ENCODE measurements around the gene IPO9. TPM values are rescaled to one million over a fixed set of nuclear protein-coding genes. Genes with fewer than 3 reads are reported as not detected.
"Not testable (repeated sequence)": the region's sequence is repeated elsewhere in the genome, so short reads cannot be mapped to it uniquely, and the experiment has no call there.

The IPO9 gene
- total RNA-seq, 1 donor from 2014 or later: 9.3 TPM

- Histone ChIP-seq H3K27me3 (no peaks in the 10 kb centered on the region), H3K36me3 (no peaks in the 10 kb centered on the region), H3K9me3 (no peaks in the 10 kb centered on the region), H3K4me1 (peaks cover 3 to 41% of the 10 kb centered on the region in 2 donors), H3K4me3 (no peak overlapping the region), H3K27ac (no peak overlapping the region)
- intact Hi-C loops (cut with DNase I): loop anchor here (5.0 kb wide), 1 partner anchor 141 kb away; no protein-coding TSS in a partner anchor
- TF ChIP-seq, protein P1, sequence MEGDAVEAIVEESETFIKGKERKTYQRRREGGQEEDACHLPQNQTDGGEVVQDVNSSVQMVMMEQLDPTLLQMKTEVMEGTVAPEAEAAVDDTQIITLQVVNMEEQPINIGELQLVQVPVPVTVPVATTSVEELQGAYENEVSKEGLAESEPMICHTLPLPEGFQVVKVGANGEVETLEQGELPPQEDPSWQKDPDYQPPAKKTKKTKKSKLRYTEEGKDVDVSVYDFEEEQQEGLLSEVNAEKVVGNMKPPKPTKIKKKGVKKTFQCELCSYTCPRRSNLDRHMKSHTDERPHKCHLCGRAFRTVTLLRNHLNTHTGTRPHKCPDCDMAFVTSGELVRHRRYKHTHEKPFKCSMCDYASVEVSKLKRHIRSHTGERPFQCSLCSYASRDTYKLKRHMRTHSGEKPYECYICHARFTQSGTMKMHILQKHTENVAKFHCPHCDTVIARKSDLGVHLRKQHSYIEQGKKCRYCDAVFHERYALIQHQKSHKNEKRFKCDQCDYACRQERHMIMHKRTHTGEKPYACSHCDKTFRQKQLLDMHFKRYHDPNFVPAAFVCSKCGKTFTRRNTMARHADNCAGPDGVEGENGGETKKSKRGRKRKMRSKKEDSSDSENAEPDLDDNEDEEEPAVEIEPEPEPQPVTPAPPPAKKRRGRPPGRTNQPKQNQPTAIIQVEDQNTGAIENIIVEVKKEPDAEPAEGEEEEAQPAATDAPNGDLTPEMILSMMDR (IDR thresholded peaks at IDR 0.05): no peak
- no peak for DNase-seq (ENCODE audit: low spot score in 2 of 2)
Observed at GRCh38 chr1:201831371-201831770, 2.4 kb downstream of the IPO9 start.

DNA sequence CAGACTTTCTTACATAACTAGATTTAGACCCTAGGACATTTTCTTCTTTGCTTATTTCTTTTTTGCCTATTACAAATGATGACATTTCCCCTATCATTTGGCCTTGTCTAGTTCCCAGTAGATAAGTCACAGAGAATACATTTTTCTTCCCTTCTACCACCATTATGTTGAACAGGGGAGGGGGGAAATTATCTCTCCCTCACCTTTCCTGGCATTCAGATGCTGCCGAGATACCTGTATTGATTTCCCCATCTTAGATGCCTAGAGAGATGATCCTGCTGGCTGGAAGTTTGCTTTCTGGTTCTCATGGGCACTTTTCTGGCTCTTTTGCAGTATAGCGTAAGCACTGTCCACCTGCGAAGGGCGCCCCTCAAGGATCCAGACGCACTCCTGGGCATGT, 5.7 kb downstream of the IPO9 start:
- intact Hi-C loops (cut with DNase I): loop anchor here (5.0 kb wide), 1 partner anchor 138 kb away; no protein-coding TSS in a partner anchor
- DNase-seq (ENCODE audit: low spot score in 2 of 2): no peak
- no peaks in the 10 kb centered on the region for H3K9me3 ChIP-seq
- H3K36me3 ChIP-seq: no peaks in the 10 kb centered on the region
- TF ChIP-seq, protein P1 (IDR thresholded peaks at IDR 0.05): no peak
- peak overlapping the region in 1 of 2 donors; percentile 23 for H3K4me3 ChIP-seq
- peaks cover 3 to 30% of the 10 kb centered on the region in 2 donors for H3K4me1 ChIP-seq
- H3K27ac ChIP-seq: peak overlapping the region; percentile 38 to 80
- H3K27me3 ChIP-seq: no peaks in the 10 kb centered on the region

DNA sequence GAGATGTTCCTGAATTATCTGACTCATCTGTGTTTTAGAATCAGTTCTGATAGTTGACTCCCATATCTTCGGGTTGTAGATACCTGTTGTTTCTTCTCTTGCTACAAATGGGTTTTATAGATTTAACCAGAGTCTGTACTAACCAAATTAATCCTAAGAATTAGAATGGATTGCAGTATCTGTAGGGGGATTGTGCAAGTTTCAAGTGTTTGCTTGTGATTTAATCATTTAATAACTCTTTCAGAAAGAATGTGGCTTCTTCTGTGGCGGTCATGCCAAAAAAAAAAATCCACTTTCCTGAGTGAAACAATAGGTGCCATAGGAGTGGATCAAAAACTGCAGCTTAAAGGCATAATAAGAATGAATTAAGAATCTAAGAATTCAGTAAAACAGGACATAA, 9.4 kb downstream of the IPO9 start:
- intact Hi-C loops (cut with DNase I): no loop called here
- Histone ChIP-seq H3K36me3 (no peaks in the 10 kb centered on the region), H3K27me3 (no peaks in the 10 kb centered on the region), H3K4me1 (peaks cover 0 to 18% of the 10 kb centered on the region in 2 donors), H3K4me3 (no peak overlapping the region), H3K9me3 (no peaks in the 10 kb centered on the region), H3K27ac (no peak overlapping the region)
- no peak for DNase-seq (ENCODE audit: low spot score in 2 of 2)
- TF ChIP-seq, protein P1 (IDR thresholded peaks at IDR 0.05): no peak

DNA sequence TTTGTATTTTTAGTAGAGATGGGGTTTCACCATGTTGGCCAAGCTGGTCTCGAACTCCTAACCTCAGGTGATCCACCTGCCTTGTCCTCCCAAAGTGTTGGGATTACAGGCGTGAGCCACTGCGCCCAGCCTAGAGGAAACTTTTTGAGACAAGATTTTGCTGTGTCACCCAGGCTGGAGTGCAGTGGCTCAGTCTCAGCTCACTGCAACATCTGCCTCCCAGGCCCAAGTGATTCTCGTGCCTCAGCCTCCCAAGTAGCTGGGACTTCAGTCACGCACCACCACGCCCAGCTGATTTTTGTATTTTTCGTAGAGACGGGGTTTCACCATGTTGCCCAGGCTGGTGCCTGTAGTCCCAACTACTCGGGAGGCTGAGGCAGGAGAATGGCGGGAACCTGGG, 10.1 kb downstream of the IPO9 start:
- H3K36me3 ChIP-seq; DNase-seq (ENCODE audit: low spot score in 2 of 2); H3K4me3 ChIP-seq; H3K27me3 ChIP-seq; intact Hi-C loops (cut with DNase I); H3K9me3 ChIP-seq; H3K27ac ChIP-seq: not testable (repeated sequence)
- H3K4me1 ChIP-seq: peaks cover 0 to 13% of the 10 kb centered on the region in 2 donors

- H3K27me3 ChIP-seq: no peaks in the 10 kb centered on the region
- H3K9me3 ChIP-seq: no peaks in the 10 kb centered on the region
- no peak overlapping the region for H3K27ac ChIP-seq
- peaks cover 0 to 9% of the 10 kb centered on the region in 2 donors for H3K4me1 ChIP-seq
- intact Hi-C loops (cut with DNase I): no loop called here
- no peaks in the 10 kb centered on the region for H3K36me3 ChIP-seq
- no peak overlapping the region for H3K4me3 ChIP-seq
- DNase-seq (ENCODE audit: low spot score in 2 of 2): no peak
- TF ChIP-seq, protein P1 (IDR thresholded peaks at IDR 0.05): no peak
Observed at GRCh38 chr1:201840055-201840454, 11.1 kb downstream of the IPO9 start.

GRCh38 chr1:201840490-201840889, 11.5 kb downstream of the IPO9 start:
- no peak for DNase-seq (ENCODE audit: low spot score in 2 of 2)
- Histone ChIP-seq H3K36me3 (no peaks in the 10 kb centered on the region), H3K9me3 (no peaks in the 10 kb centered on the region), H3K4me3 (no peak overlapping the region), H3K27ac (no peak overlapping the region), H3K27me3 (no peaks in the 10 kb centered on the region), H3K4me1 (peaks cover 0 to 5% of the 10 kb centered on the region in 2 donors)
- TF ChIP-seq, protein P1 (IDR thresholded peaks at IDR 0.05): no peak
- intact Hi-C loops (cut with DNase I): no loop called here
